Naive B cell (primary cell): ENCODE data around the gene AQR. TPM values are rescaled to one million over a fixed set of nuclear protein-coding genes. Genes with fewer than 3 reads are reported as not detected.
A peak's percentile ranks its signal among the peaks of the same experiment; 100 is the strongest.
"Not testable (repeated sequence)": the region's sequence is repeated elsewhere in the genome, so short reads cannot be mapped to it uniquely, and the experiment has no call there.

Source experiments
- ATAC-seq, 2 donors: fragments of 150-1000 bp; cut with Tn5 transposase; 2 replicates each; pipeline ENCODE4 v1.10.0; 2021; ENCODE audit warnings: low read depth in 2 of 2, mild to moderate bottlenecking in 2 of 2, moderate library complexity in 2 of 2
- DNase-seq: peaks from one replicate; pipeline ENCODE4 v3.0.0; 2022
- H3K27ac Mint-ChIP-seq, 6 donors: one replicate each; pipeline ENCODE4 v1.8.0; 2020 to 2022; ENCODE audit warnings: mild to moderate bottlenecking in 6 of 6, mixed read lengths in 6 of 6, moderate library complexity in 5 of 6, inconsistent platforms in 2 of 6
- H3K27me3 Mint-ChIP-seq, 3 donors: one replicate each; pipeline ENCODE4 v1.8.0; 2021 to 2022; ENCODE audit warnings: mixed read lengths in 3 of 3, mild to moderate bottlenecking in 1 of 3
- H3K36me3 Mint-ChIP-seq, 2 donors: one replicate each; pipeline ENCODE4 v1.8.0; 2020 to 2022; ENCODE audit warnings: mixed read lengths in 2 of 2, inconsistent platforms in 1 of 2, mild to moderate bottlenecking in 1 of 2
- H3K4me1 Mint-ChIP-seq, 3 donors: one replicate each; pipeline ENCODE4 v1.8.0; 2020 to 2022; ENCODE audit warnings: mixed read lengths in 3 of 3, inconsistent platforms in 1 of 3, mild to moderate bottlenecking in 1 of 3, moderate library complexity in 1 of 3
- H3K4me3 Mint-ChIP-seq, 8 donors: one replicate each; pipeline ENCODE4 v1.8.0; 2020 to 2022; ENCODE audit warnings: mild to moderate bottlenecking in 8 of 8, mixed read lengths in 8 of 8, moderate library complexity in 8 of 8, inconsistent platforms in 2 of 8
- H3K9me3 Mint-ChIP-seq, 7 donors: one replicate each; pipeline ENCODE4 v1.8.0; 2020 to 2022; ENCODE audit warnings: mixed read lengths in 7 of 7, mild to moderate bottlenecking in 5 of 7, inconsistent platforms in 2 of 7, moderate library complexity in 1 of 7
- polyA plus RNA-seq, 6 donors: library from polyadenylated mRNA; unstranded; fragments of 300-500 nt; fragmentation: Illumina TruSeq; gene quantifications; one replicate each; pipeline ENCODE4 v1.2.3, GENCODE V29; 2021; ENCODE audit warnings: low read depth in 6 of 6

The AQR gene
- polyA plus RNA-seq, 6 donors from 2014 or later, result 6.3 to 16.6 (median 11.2) TPM

GRCh38 chr15:34986771-34987480 is 17.4 kb upstream of the AQR start:
- Mint-ChIP-seq H3K4me1 (peaks cover 15 to 39% (median 27%) of the 10 kb centered on the region in 3 donors), H3K36me3 (peaks cover 0 to 4% of the 10 kb centered on the region in 2 donors), H3K4me3 (peak overlapping the region; percentile 97 to 99 (median 98)), H3K27ac (peak overlapping the region; percentile 96 to 99 (median 98)), H3K27me3 (no peaks in the 10 kb centered on the region), H3K9me3 (no peaks in the 10 kb centered on the region)
- DNase-seq, result no peak
- no peak for ATAC-seq

- H3K36me3 Mint-ChIP-seq, result peaks cover 0 to 10% of the 10 kb centered on the region in 2 donors
- H3K9me3 Mint-ChIP-seq, result no peaks in the 10 kb centered on the region
- peak overlapping the region in 5 of 6 donors; percentile 76 to 98 (median 93) for H3K27ac Mint-ChIP-seq
- peaks cover 15 to 39% (median 27%) of the 10 kb centered on the region in 3 donors for H3K4me1 Mint-ChIP-seq
- H3K27me3 Mint-ChIP-seq, result no peaks in the 10 kb centered on the region
- peak overlapping the region in 7 of 8 donors; percentile 97 to 99 (median 99) for H3K4me3 Mint-ChIP-seq
- DNase-seq, result no peak
- no peak for ATAC-seq
Observed at GRCh38 chr15:34986326-34986725, 16.8 kb upstream of the AQR start.

- ATAC-seq (no peak), DNase-seq (no peak)
- H3K27ac Mint-ChIP-seq, result peak overlapping the region in 4 of 6 donors; percentile 18 to 44 (median 35)
- peaks cover 0 to 13% of the 10 kb centered on the region in 2 donors for H3K36me3 Mint-ChIP-seq
- H3K27me3 Mint-ChIP-seq, result no peaks in the 10 kb centered on the region
- H3K9me3 Mint-ChIP-seq, result no peaks in the 10 kb centered on the region
- peaks cover 15 to 39% (median 27%) of the 10 kb centered on the region in 3 donors for H3K4me1 Mint-ChIP-seq
- H3K4me3 Mint-ChIP-seq, result peak overlapping the region in 5 of 8 donors; percentile 5 to 98 (median 36)
Observed at GRCh38 chr15:34984889-34985630, 15.5 kb upstream of the AQR start.

- Mint-ChIP-seq H3K9me3 (no peaks in the 10 kb centered on the region), H3K36me3 (peaks cover 0 to 7% of the 10 kb centered on the region in 2 donors), H3K27me3 (no peaks in the 10 kb centered on the region), H3K4me3 (no peak overlapping the region), H3K4me1 (no peaks in the 10 kb centered on the region), H3K27ac (peak overlapping the region in 2 of 6 donors; percentile 27 to 41)
- DNase-seq (no peak), ATAC-seq (no peak)
Observed at GRCh38 chr15:34976743-34977142, 7.2 kb upstream of the AQR start.

GRCh38 chr15:34976073-34976472 is 6.5 kb upstream of the AQR start:
- H3K27ac Mint-ChIP-seq, result no peak overlapping the region
- no peak overlapping the region for H3K4me3 Mint-ChIP-seq
- DNase-seq, result no peak

GRCh38 chr15:34973512-34973911 is 4.0 kb upstream of the AQR start:
- peak overlapping the region in 1 of 6 donors; percentile 35 for H3K27ac Mint-ChIP-seq
- H3K9me3 Mint-ChIP-seq, result no peaks in the 10 kb centered on the region
- DNase-seq (no peak), ATAC-seq (no peak)
- no peaks in the 10 kb centered on the region for H3K27me3 Mint-ChIP-seq
- no peaks in the 10 kb centered on the region for H3K36me3 Mint-ChIP-seq
- H3K4me1 Mint-ChIP-seq, result peaks cover 15 to 16% (median 15%) of the 10 kb centered on the region in 3 donors
- peak overlapping the region in 1 of 8 donors; percentile 9 for H3K4me3 Mint-ChIP-seq

More at GRCh38 chr15:34976073-34976472, 6.5 kb upstream of the AQR start:
- Mint-ChIP-seq H3K4me1 (no peaks in the 10 kb centered on the region), H3K27me3 (no peaks in the 10 kb centered on the region), H3K36me3 (peaks cover 0 to under 1% of the 10 kb centered on the region in 2 donors), H3K9me3 (no peaks in the 10 kb centered on the region)
- ATAC-seq, result no peak

- not testable (repeated sequence) for H3K9me3 Mint-ChIP-seq, DNase-seq, H3K27me3 Mint-ChIP-seq, ATAC-seq
- peak overlapping the region in 3 of 6 donors; percentile 74 to 98 (median 95) for H3K27ac Mint-ChIP-seq
- H3K4me1 Mint-ChIP-seq, result peaks cover 40 to 47% (median 46%) of the 10 kb centered on the region in 3 donors
- peaks cover 0 to 17% of the 10 kb centered on the region in 2 donors for H3K36me3 Mint-ChIP-seq
- H3K4me3 Mint-ChIP-seq, result peak overlapping the region; percentile 95 to 100 (median 98)
Observed at GRCh38 chr15:34970098-34970643, 629 bp upstream of the AQR start.

GRCh38 chr15:34964277-34964676 is 5.3 kb downstream of the AQR start:
- no peaks in the 10 kb centered on the region for H3K9me3 Mint-ChIP-seq
- H3K27me3 Mint-ChIP-seq, result no peaks in the 10 kb centered on the region
- H3K4me3 Mint-ChIP-seq, result peak overlapping the region in 1 of 8 donors; percentile 63
- H3K27ac Mint-ChIP-seq, result no peak overlapping the region
- peaks cover 41 to 47% (median 47%) of the 10 kb centered on the region in 3 donors for H3K4me1 Mint-ChIP-seq
- DNase-seq (no peak), ATAC-seq (no peak)
- H3K36me3 Mint-ChIP-seq, result peaks cover 8 to 26% of the 10 kb centered on the region in 2 donors

- no peaks in the 10 kb centered on the region for H3K27me3 Mint-ChIP-seq
- H3K36me3 Mint-ChIP-seq, result peaks cover 10% of the 10 kb centered on the region in 2 donors
Observed at GRCh38 chr15:34953851-34954250, 15.7 kb downstream of the AQR start.

GRCh38 chr15:34952481-34952880 is 17.1 kb downstream of the AQR start:
- no peak overlapping the region for H3K4me3 Mint-ChIP-seq
- DNase-seq (no peak), ATAC-seq (no peak)
- H3K27me3 Mint-ChIP-seq, result no peaks in the 10 kb centered on the region
- H3K4me1 Mint-ChIP-seq, result peaks cover 0 to 8% (median 0%) of the 10 kb centered on the region in 3 donors
- no peak overlapping the region for H3K27ac Mint-ChIP-seq
- H3K36me3 Mint-ChIP-seq, result peaks cover 10 to 18% of the 10 kb centered on the region in 2 donors
- H3K9me3 Mint-ChIP-seq, result peaks cover 0 to 3% (median 0%) of the 10 kb centered on the region in 7 donors

More at GRCh38 chr15:34953851-34954250, 15.7 kb downstream of the AQR start:
- peaks cover 0 to 8% (median 0%) of the 10 kb centered on the region in 3 donors for H3K4me1 Mint-ChIP-seq
- ATAC-seq, result no peak
- no peak overlapping the region for H3K27ac Mint-ChIP-seq
- H3K9me3 Mint-ChIP-seq, result peaks cover 0 to 3% (median 0%) of the 10 kb centered on the region in 7 donors
- no peak for DNase-seq
- H3K4me3 Mint-ChIP-seq, result no peak overlapping the region

GRCh38 chr15:34951993-34952392 is 17.5 kb downstream of the AQR start:
- peaks cover 10 to 19% of the 10 kb centered on the region in 2 donors for H3K36me3 Mint-ChIP-seq
- no peak for ATAC-seq
- no peak overlapping the region for H3K4me3 Mint-ChIP-seq
- peaks cover 0 to 3% (median 0%) of the 10 kb centered on the region in 7 donors for H3K9me3 Mint-ChIP-seq
- H3K27ac Mint-ChIP-seq, result peak overlapping the region in 1 of 6 donors; percentile 29
- no peak for DNase-seq
- H3K4me1 Mint-ChIP-seq, result peaks cover 0 to 8% (median 0%) of the 10 kb centered on the region in 3 donors
- no peaks in the 10 kb centered on the region for H3K27me3 Mint-ChIP-seq

GRCh38 chr15:34944936-34945335 is 24.6 kb downstream of the AQR start:
- ATAC-seq, result no peak
- no peaks in the 10 kb centered on the region for H3K9me3 Mint-ChIP-seq
- H3K4me3 Mint-ChIP-seq, result no peak overlapping the region
- no peak for DNase-seq
- no peak overlapping the region for H3K27ac Mint-ChIP-seq
- H3K36me3 Mint-ChIP-seq, result peaks cover 8 to 29% of the 10 kb centered on the region in 2 donors
- H3K4me1 Mint-ChIP-seq, result no peaks in the 10 kb centered on the region
- no peaks in the 10 kb centered on the region for H3K27me3 Mint-ChIP-seq

GRCh38 chr15:34943711-34944110 is 25.8 kb downstream of the AQR start:
- ATAC-seq (no peak), DNase-seq (no peak)
- no peaks in the 10 kb centered on the region for H3K4me1 Mint-ChIP-seq
- H3K36me3 Mint-ChIP-seq, result peaks cover 13 to 29% of the 10 kb centered on the region in 2 donors
- no peaks in the 10 kb centered on the region for H3K9me3 Mint-ChIP-seq
- H3K4me3 Mint-ChIP-seq, result no peak overlapping the region
- no peak overlapping the region for H3K27ac Mint-ChIP-seq
- H3K27me3 Mint-ChIP-seq, result no peaks in the 10 kb centered on the region
